AG04449 (cell line): ENCODE results near the gene FRMD3.

ENCODE experiments used
- CTCF ChIA-PET: fragments of 350-600 bp; formaldehyde crosslinking; extraction: SDS; loops from one replicate; lab custom pipeline; 2021; ENCODE audit warnings: antibody characterized with exemption; lab: Yijun Ruan, JAX
- POLR2A ChIA-PET: fragments of 400-600, 350-600 bp; formaldehyde crosslinking; extraction: SDS; loops from one replicate; lab custom pipeline; 2020; ENCODE audit warnings: antibody characterized with exemption, inconsistent platforms; lab: Yijun Ruan, JAX
- DNase-seq: peaks from one replicate; pipeline ENCODE4 v3.0.0-alpha.2; 2010; ENCODE audit warnings: low read depth, low spot score
- H3K4me3 ChIP-seq: 2 replicates; pipeline ENCODE4 v1.5.1; 2011; ENCODE audit warnings: low read depth, mild to moderate bottlenecking, control low read depth, low read length
- CTCF ChIP-seq: IDR thresholded peaks from one replicate; pipeline ENCODE4 v1.5.1; 2011; ENCODE audit warnings: mild to moderate bottlenecking, moderate library complexity, low read length, control low read depth, inconsistent platforms; ENCODE audit not compliant: insufficient read depth; ENCODE audit errors: missing control alignments

FRMD3 gene

GRCh38 chr9:83491995-83492394, 46.2 kb downstream of the FRMD3 start:
- H3K4me3 ChIP-seq: no peak overlapping the region
- ChIA-PET POLR2A (no interaction called here), CTCF (no interaction called here)
- no peak for DNase-seq
- TF ChIP-seq CTCF: no peak

GRCh38 chr9:83491413-83491812, 46.8 kb downstream of the FRMD3 start:
- CTCF ChIA-PET: interaction anchor here (1.2 kb wide), 1 partner anchor 15 kb away, joined by 3 read pairs; no protein-coding TSS in a partner anchor
- DNase-seq: no peak
- POLR2A ChIA-PET: no interaction called here
- no peak overlapping the region for H3K4me3 ChIP-seq
- no peak for TF ChIP-seq CTCF

GRCh38 chr9:83489961-83490360, 48.2 kb downstream of the FRMD3 start:
- TF ChIP-seq CTCF: no peak
- POLR2A ChIA-PET: no interaction called here
- CTCF ChIA-PET: interaction anchor here (1.2 kb wide), 1 partner anchor 13 kb away, joined by 3 read pairs; no protein-coding TSS in a partner anchor
- DNase-seq: no peak
- no peak overlapping the region for H3K4me3 ChIP-seq

- POLR2A ChIA-PET: no interaction called here
- CTCF ChIA-PET: interaction anchor here (1.2 kb wide), 1 partner anchor 60 kb away, joined by 3 read pairs; no protein-coding TSS in a partner anchor
- DNase-seq: no peak
- H3K4me3 ChIP-seq: no peak overlapping the region
- no peak for TF ChIP-seq CTCF
Observed at GRCh38 chr9:83484990-83485389, 53.2 kb downstream of the FRMD3 start.

- no peak overlapping the region for H3K4me3 ChIP-seq
- no peak for DNase-seq
- no peak for TF ChIP-seq CTCF
- CTCF ChIA-PET: no interaction called here
- POLR2A ChIA-PET: no interaction called here
Observed at GRCh38 chr9:83483223-83483622, 55.0 kb downstream of the FRMD3 start.

- ChIA-PET POLR2A (no interaction called here), CTCF (no interaction called here)
- no peak for TF ChIP-seq CTCF
- H3K4me3 ChIP-seq: no peak overlapping the region
- DNase-seq: no peak
Observed at GRCh38 chr9:83479765-83480164, 58.4 kb downstream of the FRMD3 start.
